ENCODE measurements around the gene CNTN4. TPM values are rescaled to one million over a fixed set of nuclear protein-coding genes. Genes with fewer than 3 reads are reported as not detected.

Gene CNTN4
- total RNA-seq, 6 experiments from 2014 or later: 1.5 to 3.9 (median 1.7) TPM

DNA sequence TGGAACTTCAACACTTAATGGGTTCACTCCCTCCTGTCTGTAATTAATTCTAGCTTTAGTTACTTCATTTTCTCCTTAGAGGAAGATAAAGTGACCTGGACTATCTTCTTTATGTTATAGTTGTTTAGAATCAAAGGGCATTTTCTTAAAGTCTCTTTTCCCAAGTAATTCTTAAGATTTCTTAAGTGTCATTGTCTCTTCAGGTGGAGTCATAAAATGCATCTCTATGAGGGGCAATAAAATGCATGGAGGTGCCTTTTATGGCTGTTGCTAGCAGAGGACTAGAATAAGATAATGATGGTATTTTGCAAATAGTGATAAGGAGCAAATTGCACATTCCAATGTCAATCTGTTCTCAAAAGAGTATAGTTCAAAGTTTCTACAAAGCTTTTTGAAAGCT, 34.5 kb downstream of the CNTN4 start:
- TF ChIP-seq POLR2A (IDR thresholded peaks at IDR 0.05): no peak
- TF ChIP-seq, protein P1, sequence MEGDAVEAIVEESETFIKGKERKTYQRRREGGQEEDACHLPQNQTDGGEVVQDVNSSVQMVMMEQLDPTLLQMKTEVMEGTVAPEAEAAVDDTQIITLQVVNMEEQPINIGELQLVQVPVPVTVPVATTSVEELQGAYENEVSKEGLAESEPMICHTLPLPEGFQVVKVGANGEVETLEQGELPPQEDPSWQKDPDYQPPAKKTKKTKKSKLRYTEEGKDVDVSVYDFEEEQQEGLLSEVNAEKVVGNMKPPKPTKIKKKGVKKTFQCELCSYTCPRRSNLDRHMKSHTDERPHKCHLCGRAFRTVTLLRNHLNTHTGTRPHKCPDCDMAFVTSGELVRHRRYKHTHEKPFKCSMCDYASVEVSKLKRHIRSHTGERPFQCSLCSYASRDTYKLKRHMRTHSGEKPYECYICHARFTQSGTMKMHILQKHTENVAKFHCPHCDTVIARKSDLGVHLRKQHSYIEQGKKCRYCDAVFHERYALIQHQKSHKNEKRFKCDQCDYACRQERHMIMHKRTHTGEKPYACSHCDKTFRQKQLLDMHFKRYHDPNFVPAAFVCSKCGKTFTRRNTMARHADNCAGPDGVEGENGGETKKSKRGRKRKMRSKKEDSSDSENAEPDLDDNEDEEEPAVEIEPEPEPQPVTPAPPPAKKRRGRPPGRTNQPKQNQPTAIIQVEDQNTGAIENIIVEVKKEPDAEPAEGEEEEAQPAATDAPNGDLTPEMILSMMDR (IDR thresholded peaks at IDR 0.05): no peak
- Histone ChIP-seq H3K4me1 (no peaks in the 10 kb centered on the region), H3K4me3 (no peak overlapping the region), H3K9me3 (no peaks in the 10 kb centered on the region), H3K36me3 (no peaks in the 10 kb centered on the region), H3K27me3 (no peaks in the 10 kb centered on the region), H3K27ac (no peak overlapping the region)
- DNase-seq (no peak), ATAC-seq (no peak)
- intact Hi-C loops (cut with DNase I): no loop called here

DNA sequence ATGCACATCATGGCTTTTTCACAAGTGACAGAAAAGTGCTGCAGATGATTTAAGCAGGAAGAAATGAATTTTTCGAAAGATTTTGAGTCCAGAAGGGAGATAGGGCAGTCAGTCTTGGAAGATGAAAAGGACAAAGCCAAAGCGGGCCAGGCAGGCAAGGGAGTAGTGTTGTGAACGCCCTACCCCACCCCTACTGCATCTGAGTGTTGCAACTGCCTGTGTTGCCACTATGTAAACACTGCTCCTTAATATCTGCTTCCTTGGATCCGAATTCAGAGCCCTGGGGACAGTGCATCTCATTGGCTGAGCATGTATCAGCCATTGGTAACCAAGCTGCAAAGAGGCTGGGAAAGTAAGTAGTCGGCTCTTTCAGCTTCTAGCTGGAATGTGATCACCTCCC, 39.0 kb downstream of the CNTN4 start:
- Histone ChIP-seq H3K4me1 (no peaks in the 10 kb centered on the region), H3K36me3 (no peaks in the 10 kb centered on the region), H3K27me3 (no peaks in the 10 kb centered on the region), H3K9me3 (no peaks in the 10 kb centered on the region), H3K27ac (no peak overlapping the region), H3K4me3 (no peak overlapping the region)
- no peak for ATAC-seq
- no peak for DNase-seq
- TF ChIP-seq, protein P1 (IDR thresholded peaks at IDR 0.05): no peak
- intact Hi-C loops (cut with DNase I): no loop called here
- 43% methylated on average over 5 of the region's 5 CpGs for WGBS (ENCODE audit: insufficient coverage, low coverage, low lambda C conversion rate, missing lambda C conversion rate)

DNA sequence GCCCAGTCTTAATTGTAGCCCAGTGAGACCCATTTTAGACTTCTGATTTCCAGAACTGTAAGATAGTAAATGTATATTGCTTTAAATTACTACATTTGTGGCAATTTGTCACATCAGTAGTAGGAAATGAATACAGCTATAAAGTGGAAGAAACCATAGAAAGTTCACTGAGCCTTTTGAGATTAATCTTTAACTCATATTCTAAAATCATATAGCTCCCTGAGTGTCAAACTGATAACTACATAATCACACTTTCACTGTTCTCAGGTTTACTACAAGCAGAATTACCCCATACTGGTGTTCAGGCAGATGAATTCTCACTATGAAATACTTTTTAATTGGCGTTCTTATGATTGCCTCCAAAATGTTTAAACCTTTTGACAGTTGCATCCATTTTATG, 42.8 kb downstream of the CNTN4 start:
- Histone ChIP-seq H3K9me3 (no peaks in the 10 kb centered on the region), H3K4me3 (no peak overlapping the region), H3K27me3 (no peaks in the 10 kb centered on the region), H3K27ac (no peak overlapping the region), H3K4me1 (no peaks in the 10 kb centered on the region), H3K36me3 (no peaks in the 10 kb centered on the region)
- ATAC-seq (no peak), DNase-seq (no peak)
- 39% methylated on average over 1 of the region's 1 CpG for WGBS (ENCODE audit: insufficient coverage, low coverage, low lambda C conversion rate, missing lambda C conversion rate)
- TF ChIP-seq, protein P1 (IDR thresholded peaks at IDR 0.05): no peak
- no peak for TF ChIP-seq POLR2A (IDR thresholded peaks at IDR 0.05)
- intact Hi-C loops (cut with DNase I): no loop called here

GRCh38 chr3:2148561-2149340, 50.1 kb downstream of the CNTN4 start:
- no peaks in the 10 kb centered on the region for H3K9me3 ChIP-seq
- intact Hi-C loops (cut with DNase I): no loop called here
- H3K36me3 ChIP-seq: no peaks in the 10 kb centered on the region
- DNase-seq (no peak), ATAC-seq (no peak)
- 69% methylated on average over 10 of the region's 10 CpGs for WGBS (ENCODE audit: insufficient coverage, low coverage, low lambda C conversion rate, missing lambda C conversion rate)
- H3K27ac ChIP-seq: no peak overlapping the region
- no peaks in the 10 kb centered on the region for H3K27me3 ChIP-seq
- no peak overlapping the region for H3K4me3 ChIP-seq
- no peaks in the 10 kb centered on the region for H3K4me1 ChIP-seq
- TF ChIP-seq, protein P1 (IDR thresholded peaks at IDR 0.05): no peak
- no peak for TF ChIP-seq POLR2A (IDR thresholded peaks at IDR 0.05)

Measured in right lobe of liver (tissue), 6 donors.